Measurements from ENCODE around the gene DAZL. TPM values are rescaled to one million over a fixed set of nuclear protein-coding genes. Genes with fewer than 3 reads are reported as not detected.

DAZL gene
- total RNA-seq, 1 experiment from 2014 or later = not detected

DNA sequence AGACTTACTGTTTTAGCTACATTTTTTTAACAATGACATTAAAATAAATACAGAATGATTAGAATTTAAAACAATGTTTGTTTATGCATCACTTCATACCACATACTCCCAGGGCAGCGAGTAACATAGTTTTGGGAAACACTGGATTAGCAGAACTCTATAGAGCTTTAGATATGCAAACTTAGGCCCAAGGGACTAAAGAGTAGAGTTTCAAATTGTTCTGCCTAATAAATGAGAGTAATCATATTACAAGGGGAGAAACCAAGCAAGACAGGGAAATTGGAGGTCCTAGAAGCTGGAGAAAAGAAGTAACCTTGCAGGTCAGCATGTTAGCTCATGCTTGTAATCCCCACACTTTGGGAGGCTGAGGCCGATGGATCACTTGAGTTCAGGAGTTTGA, 3.6 kb upstream of the DAZL start:
- DNase-seq (ENCODE audit: low read depth, low spot score) (no peak), ATAC-seq (no peak)
- H2AFZ ChIP-seq (ENCODE audit: low read depth, low read length, poor library complexity, severe bottlenecking) = no peak overlapping the region
- intact Hi-C loops (cut with micrococcal nuclease) = loop anchor here (10.0 kb wide), 2 partner anchors 216 to 1236 kb away; no protein-coding TSS in a partner anchor
- H4K20me1 ChIP-seq (ENCODE audit: insufficient read depth) = no peaks in the 10 kb centered on the region
- ChIA-PET RAD21 (ENCODE audit: low non-redundant PET in 1 of 2, low total read pairs in 2 of 2, uncharacterized antibody in 2 of 2, unreplicated experiment in 2 of 2) (no interaction called here), POLR2A (no interaction called here), CTCF (no interaction called here)
- no TSS peak for BruUV-seq (replicated peaks)
- TF ChIP-seq CEBPB (IDR thresholded peaks at IDR 0.05; ENCODE audit: low read depth) = no peak
- no peak for TF ChIP-seq EZH2phosphoT487 (IDR thresholded peaks at IDR 0.05; ENCODE audit: borderline replicate concordance)
- no peak for TF ChIP-seq EZH2 (IDR thresholded peaks at IDR 0.05)
- TF ChIP-seq, protein P1, sequence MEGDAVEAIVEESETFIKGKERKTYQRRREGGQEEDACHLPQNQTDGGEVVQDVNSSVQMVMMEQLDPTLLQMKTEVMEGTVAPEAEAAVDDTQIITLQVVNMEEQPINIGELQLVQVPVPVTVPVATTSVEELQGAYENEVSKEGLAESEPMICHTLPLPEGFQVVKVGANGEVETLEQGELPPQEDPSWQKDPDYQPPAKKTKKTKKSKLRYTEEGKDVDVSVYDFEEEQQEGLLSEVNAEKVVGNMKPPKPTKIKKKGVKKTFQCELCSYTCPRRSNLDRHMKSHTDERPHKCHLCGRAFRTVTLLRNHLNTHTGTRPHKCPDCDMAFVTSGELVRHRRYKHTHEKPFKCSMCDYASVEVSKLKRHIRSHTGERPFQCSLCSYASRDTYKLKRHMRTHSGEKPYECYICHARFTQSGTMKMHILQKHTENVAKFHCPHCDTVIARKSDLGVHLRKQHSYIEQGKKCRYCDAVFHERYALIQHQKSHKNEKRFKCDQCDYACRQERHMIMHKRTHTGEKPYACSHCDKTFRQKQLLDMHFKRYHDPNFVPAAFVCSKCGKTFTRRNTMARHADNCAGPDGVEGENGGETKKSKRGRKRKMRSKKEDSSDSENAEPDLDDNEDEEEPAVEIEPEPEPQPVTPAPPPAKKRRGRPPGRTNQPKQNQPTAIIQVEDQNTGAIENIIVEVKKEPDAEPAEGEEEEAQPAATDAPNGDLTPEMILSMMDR (IDR thresholded peaks at IDR 0.05 in 2 of 3, conservative IDR thresholded peaks at IDR 0.05 in 1 of 3; ENCODE audit: borderline replicate concordance in 1 of 3, insufficient read depth in 1 of 3, low read depth in 2 of 3, low read length in 2 of 3) = no peak
- TF ChIP-seq ZBTB33 (IDR thresholded peaks at IDR 0.05; ENCODE audit: extremely low read depth, insufficient replicate concordance, low read length) = no peak
- no peak for TF ChIP-seq ZFX (IDR thresholded peaks at IDR 0.05)
- TF ChIP-seq, protein P2, sequence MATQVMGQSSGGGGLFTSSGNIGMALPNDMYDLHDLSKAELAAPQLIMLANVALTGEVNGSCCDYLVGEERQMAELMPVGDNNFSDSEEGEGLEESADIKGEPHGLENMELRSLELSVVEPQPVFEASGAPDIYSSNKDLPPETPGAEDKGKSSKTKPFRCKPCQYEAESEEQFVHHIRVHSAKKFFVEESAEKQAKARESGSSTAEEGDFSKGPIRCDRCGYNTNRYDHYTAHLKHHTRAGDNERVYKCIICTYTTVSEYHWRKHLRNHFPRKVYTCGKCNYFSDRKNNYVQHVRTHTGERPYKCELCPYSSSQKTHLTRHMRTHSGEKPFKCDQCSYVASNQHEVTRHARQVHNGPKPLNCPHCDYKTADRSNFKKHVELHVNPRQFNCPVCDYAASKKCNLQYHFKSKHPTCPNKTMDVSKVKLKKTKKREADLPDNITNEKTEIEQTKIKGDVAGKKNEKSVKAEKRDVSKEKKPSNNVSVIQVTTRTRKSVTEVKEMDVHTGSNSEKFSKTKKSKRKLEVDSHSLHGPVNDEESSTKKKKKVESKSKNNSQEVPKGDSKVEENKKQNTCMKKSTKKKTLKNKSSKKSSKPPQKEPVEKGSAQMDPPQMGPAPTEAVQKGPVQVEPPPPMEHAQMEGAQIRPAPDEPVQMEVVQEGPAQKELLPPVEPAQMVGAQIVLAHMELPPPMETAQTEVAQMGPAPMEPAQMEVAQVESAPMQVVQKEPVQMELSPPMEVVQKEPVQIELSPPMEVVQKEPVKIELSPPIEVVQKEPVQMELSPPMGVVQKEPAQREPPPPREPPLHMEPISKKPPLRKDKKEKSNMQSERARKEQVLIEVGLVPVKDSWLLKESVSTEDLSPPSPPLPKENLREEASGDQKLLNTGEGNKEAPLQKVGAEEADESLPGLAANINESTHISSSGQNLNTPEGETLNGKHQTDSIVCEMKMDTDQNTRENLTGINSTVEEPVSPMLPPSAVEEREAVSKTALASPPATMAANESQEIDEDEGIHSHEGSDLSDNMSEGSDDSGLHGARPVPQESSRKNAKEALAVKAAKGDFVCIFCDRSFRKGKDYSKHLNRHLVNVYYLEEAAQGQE (IDR thresholded peaks at IDR 0.05; ENCODE audit: low read depth) = no peak
- TF ChIP-seq SIN3A (IDR thresholded peaks at IDR 0.05; ENCODE audit: low read depth) = no peak
- no peak for TF ChIP-seq POLR2AphosphoS5 (IDR thresholded peaks at IDR 0.05; ENCODE audit: low read depth, low read length)
- TF ChIP-seq TCF7L2 (IDR thresholded peaks at IDR 0.05; ENCODE audit: borderline replicate concordance, extremely low read depth, insufficient read depth, insufficient read length) = no peak
- TF ChIP-seq SP1 (IDR thresholded peaks at IDR 0.05; ENCODE audit: low read depth) = no peak
- no peak for TF ChIP-seq SRF (IDR thresholded peaks at IDR 0.05; ENCODE audit: low read depth)
- no peak for TF ChIP-seq CBX3 (IDR thresholded peaks at IDR 0.05; ENCODE audit: low read depth)
- no peak for TF ChIP-seq ATF3 (IDR thresholded peaks at IDR 0.05)
- no peak for TF ChIP-seq ELF1 (IDR thresholded peaks at IDR 0.05; ENCODE audit: borderline replicate concordance, low read depth)
- no peak for TF ChIP-seq MAX (IDR thresholded peaks at IDR 0.05)
- TF ChIP-seq RAD21 (IDR thresholded peaks at IDR 0.05; ENCODE audit: low read depth) = no peak
- H3K36me3 ChIP-seq (ENCODE audit: control insufficient read depth in 1 of 2, insufficient read depth in 2 of 2, low read length in 2 of 2) = no peaks in the 10 kb centered on the region
- H3K4me3 ChIP-seq (replicated peaks in 1 of 2; ENCODE audit: low read depth in 1 of 2, low read length in 2 of 2) = no peak overlapping the region
- H3K27me3 ChIP-seq (ENCODE audit: insufficient read depth, low read length) = no peaks in the 10 kb centered on the region
- no peaks in the 10 kb centered on the region for H3K4me1 ChIP-seq (ENCODE audit: control insufficient read depth in 1 of 2, insufficient read depth in 2 of 2, low read length in 2 of 2)
- H3K27ac ChIP-seq (ENCODE audit: low read depth, low read length) = no peak overlapping the region
- no peaks in the 10 kb centered on the region for H3K79me2 ChIP-seq (ENCODE audit: insufficient read depth, low read length)
- no peaks in the 10 kb centered on the region for H3K9me3 ChIP-seq (ENCODE audit: control insufficient read depth in 1 of 2, insufficient read depth in 1 of 2, low read depth in 1 of 2, low read length in 2 of 2)
- no peaks in the 10 kb centered on the region for H3K9me2 ChIP-seq (ENCODE audit: insufficient read depth)
- H3K9ac ChIP-seq (ENCODE audit: low read length) = no peak overlapping the region
- no peak overlapping the region for H3K4me2 ChIP-seq (ENCODE audit: low read length)
